ENCODE results near the gene FBXL17. TPM values are rescaled to one million over a fixed set of nuclear protein-coding genes. Genes with fewer than 3 reads are reported as not detected.
A peak's percentile ranks its signal among the peaks of the same experiment; 100 is the strongest.

Gene FBXL17
- total and polyA plus RNA-seq, 2 donors = 12.3 to 13.5 TPM

DNA sequence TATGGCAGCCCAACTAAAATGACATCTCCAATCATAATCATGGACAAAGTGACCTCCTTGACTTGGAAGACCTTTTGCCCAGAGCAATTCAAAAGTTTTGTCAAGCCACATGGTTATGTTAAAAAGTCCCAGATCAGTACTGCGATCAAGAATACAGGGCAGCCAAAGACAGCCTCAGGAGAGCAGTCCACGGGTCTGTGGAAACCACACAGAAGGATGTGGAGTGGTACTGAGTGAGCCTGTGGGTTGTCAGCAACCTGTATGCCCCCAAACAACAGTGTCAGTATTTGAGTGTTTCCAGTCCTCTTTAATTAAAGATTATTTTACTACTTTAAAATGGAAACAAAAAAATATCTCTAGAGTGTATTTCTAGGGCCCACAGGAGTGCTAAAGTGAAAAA, 365.8 kb downstream of the FBXL17 start:
- H3K4me1 ChIP-seq (ENCODE audit: control insufficient read depth in 2 of 2, insufficient read depth in 2 of 2, low read length in 2 of 2) = no peaks in the 10 kb centered on the region
- no peak for DNase-seq (ENCODE audit: low read depth in 6 of 9, low spot score in 9 of 9)
- no peaks in the 10 kb centered on the region for H3K27me3 ChIP-seq (ENCODE audit: control insufficient read depth in 2 of 2, insufficient read depth in 1 of 2, low read length in 1 of 2)
- 77% methylated on average over 2 of the region's 2 CpGs for WGBS
- H3K9me3 ChIP-seq (ENCODE audit: control insufficient read depth in 2 of 2, insufficient read depth in 1 of 2, low read length in 1 of 2) = no peaks in the 10 kb centered on the region
- no peak overlapping the region for H3K27ac ChIP-seq (ENCODE audit: low read depth in 1 of 2, low read length in 1 of 2)
- no peaks in the 10 kb centered on the region for H3K36me3 ChIP-seq (ENCODE audit: control insufficient read depth in 2 of 2, insufficient read depth in 2 of 2, low read length in 1 of 2)
- no peak overlapping the region for H3K4me3 ChIP-seq (ENCODE audit: low read length in 2 of 2)

DNA sequence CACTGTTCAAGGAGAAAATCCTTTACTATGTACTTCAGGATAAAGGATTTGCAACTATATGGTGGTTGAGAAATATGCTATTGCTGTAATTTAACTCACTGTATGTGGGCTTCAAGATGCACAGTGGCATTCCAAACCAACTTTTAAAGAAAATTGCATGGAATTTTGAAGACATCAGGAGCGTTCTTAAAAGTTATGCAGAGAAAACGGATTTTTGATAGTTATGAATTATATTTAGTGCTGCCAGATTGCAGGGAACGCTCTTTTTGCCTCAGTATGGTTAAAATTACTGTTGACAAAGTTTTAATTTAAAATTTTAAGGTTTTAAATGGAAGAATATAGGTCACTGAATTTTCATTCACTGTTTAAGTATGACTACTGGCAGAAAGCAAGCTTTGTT, 375.1 kb downstream of the FBXL17 start:
- H3K36me3 ChIP-seq (ENCODE audit: control insufficient read depth in 2 of 2, insufficient read depth in 2 of 2, low read length in 1 of 2) = no peaks in the 10 kb centered on the region
- 98% methylated on average over 3 of the region's 3 CpGs for WGBS

DNA sequence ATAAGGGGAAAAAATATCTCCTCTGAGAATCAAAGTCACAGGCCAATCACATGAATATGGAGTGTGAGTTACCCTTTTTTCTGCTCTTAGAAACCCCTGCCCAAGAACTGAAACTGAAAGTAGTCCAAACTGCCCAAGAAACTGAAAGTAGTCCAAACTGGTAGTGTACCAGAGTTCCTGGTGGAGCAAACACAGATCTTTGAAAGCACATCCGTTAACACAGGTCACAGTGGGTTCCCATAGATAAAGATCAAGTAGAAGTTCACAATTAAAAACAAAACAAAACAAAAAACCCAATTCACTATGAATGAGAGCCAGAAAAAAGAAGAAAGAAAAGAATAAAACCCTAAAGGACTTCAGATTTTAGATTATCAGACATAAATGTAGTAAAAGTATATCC, 378.7 kb downstream of the FBXL17 start:
- Histone ChIP-seq H3K9me3 (ENCODE audit: control insufficient read depth in 2 of 2, insufficient read depth in 1 of 2, low read length in 1 of 2) (no peaks in the 10 kb centered on the region), H3K4me1 (ENCODE audit: control insufficient read depth in 2 of 2, insufficient read depth in 2 of 2, low read length in 2 of 2) (no peaks in the 10 kb centered on the region), H3K4me3 (ENCODE audit: low read length in 2 of 2) (no peak overlapping the region), H3K36me3 (ENCODE audit: control insufficient read depth in 2 of 2, insufficient read depth in 2 of 2, low read length in 1 of 2) (no peaks in the 10 kb centered on the region), H3K27ac (ENCODE audit: low read depth in 1 of 2, low read length in 1 of 2) (peak overlapping the region in 1 of 2 donors; percentile 27), H3K27me3 (ENCODE audit: control insufficient read depth in 2 of 2, insufficient read depth in 1 of 2, low read length in 1 of 2) (no peaks in the 10 kb centered on the region)
- peak; percentile 30 to 87 (median 69) for DNase-seq (ENCODE audit: low read depth in 6 of 9, low spot score in 9 of 9)
- 1% methylated on average over 1 of the region's 1 CpG for WGBS

More for the DNA sequence above, 375.1 kb downstream of the FBXL17 start:
- Histone ChIP-seq H3K27ac (ENCODE audit: low read depth in 1 of 2, low read length in 1 of 2) (no peak overlapping the region), H3K4me3 (ENCODE audit: low read length in 2 of 2) (no peak overlapping the region), H3K4me1 (ENCODE audit: control insufficient read depth in 2 of 2, insufficient read depth in 2 of 2, low read length in 2 of 2) (no peaks in the 10 kb centered on the region), H3K27me3 (ENCODE audit: control insufficient read depth in 2 of 2, insufficient read depth in 1 of 2, low read length in 1 of 2) (no peaks in the 10 kb centered on the region), H3K9me3 (ENCODE audit: control insufficient read depth in 2 of 2, insufficient read depth in 1 of 2, low read length in 1 of 2) (no peaks in the 10 kb centered on the region)
- no peak for DNase-seq (ENCODE audit: low read depth in 6 of 9, low spot score in 9 of 9)

DNA sequence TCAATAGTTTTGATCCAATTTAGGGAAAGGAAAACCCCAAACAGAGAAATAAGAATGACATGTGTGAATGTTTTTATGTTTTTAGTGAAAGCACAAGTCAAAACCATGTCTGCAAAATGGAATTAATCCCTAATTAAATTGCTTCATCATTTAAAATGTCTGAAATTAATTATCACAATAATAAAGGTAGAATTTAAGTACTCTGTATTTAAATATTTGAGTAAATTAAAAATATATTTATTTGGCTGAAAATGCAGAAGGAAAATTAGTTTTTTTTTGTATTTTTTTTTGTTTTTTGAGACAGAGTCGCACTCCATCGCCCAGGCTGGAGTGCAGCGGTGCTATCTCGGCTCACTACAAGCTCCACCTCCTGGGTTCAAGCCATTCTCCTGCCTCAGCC, 380.7 kb downstream of the FBXL17 start:
- Histone ChIP-seq H3K4me1 (ENCODE audit: control insufficient read depth in 2 of 2, insufficient read depth in 2 of 2, low read length in 2 of 2) (no peaks in the 10 kb centered on the region), H3K4me3 (ENCODE audit: low read length in 2 of 2) (no peak overlapping the region), H3K36me3 (ENCODE audit: control insufficient read depth in 2 of 2, insufficient read depth in 2 of 2, low read length in 1 of 2) (no peaks in the 10 kb centered on the region), H3K27ac (ENCODE audit: low read depth in 1 of 2, low read length in 1 of 2) (no peak overlapping the region), H3K27me3 (ENCODE audit: control insufficient read depth in 2 of 2, insufficient read depth in 1 of 2, low read length in 1 of 2) (no peaks in the 10 kb centered on the region), H3K9me3 (ENCODE audit: control insufficient read depth in 2 of 2, insufficient read depth in 1 of 2, low read length in 1 of 2) (no peaks in the 10 kb centered on the region)
- 85% methylated on average over 4 of the region's 4 CpGs for WGBS
- no peak for DNase-seq (ENCODE audit: low read depth in 6 of 9, low spot score in 9 of 9)

DNA sequence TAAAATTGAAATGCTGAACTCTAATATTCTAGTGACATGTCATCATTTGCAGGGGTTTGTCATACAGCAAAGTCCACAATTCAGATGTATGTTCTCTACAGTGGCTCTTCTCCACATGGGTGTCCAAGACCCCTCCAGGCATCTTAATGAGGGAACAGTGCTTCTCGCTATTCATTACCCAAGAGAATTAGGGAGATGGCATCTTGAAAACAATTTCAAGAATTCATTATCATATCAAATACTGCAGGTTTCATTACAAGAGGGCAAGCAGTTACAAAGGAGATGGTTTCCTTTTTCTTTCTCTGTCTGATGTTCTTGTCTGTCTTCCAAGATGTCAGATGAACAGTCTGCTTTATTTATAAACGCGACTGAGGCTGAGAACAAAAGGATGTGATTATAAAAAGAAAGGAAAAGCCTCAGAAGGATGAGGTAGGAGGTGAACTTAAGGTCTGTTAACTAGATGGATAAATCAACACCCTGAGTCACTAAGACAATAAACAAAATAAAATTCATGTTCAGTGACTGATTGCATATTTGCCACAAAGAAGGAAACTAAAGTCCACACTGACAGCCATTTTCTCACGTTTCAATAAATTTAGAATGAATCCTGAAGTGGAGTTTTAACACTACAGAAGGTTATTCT, 384.4 kb downstream of the FBXL17 start:
- Histone ChIP-seq H3K4me1 (ENCODE audit: control insufficient read depth in 2 of 2, insufficient read depth in 2 of 2, low read length in 2 of 2) (no peaks in the 10 kb centered on the region), H3K27ac (ENCODE audit: low read depth in 1 of 2, low read length in 1 of 2) (no peak overlapping the region), H3K4me3 (ENCODE audit: low read length in 2 of 2) (no peak overlapping the region), H3K36me3 (ENCODE audit: control insufficient read depth in 2 of 2, insufficient read depth in 2 of 2, low read length in 1 of 2) (no peaks in the 10 kb centered on the region), H3K9me3 (ENCODE audit: control insufficient read depth in 2 of 2, insufficient read depth in 1 of 2, low read length in 1 of 2) (no peaks in the 10 kb centered on the region), H3K27me3 (ENCODE audit: control insufficient read depth in 2 of 2, insufficient read depth in 1 of 2, low read length in 1 of 2) (no peaks in the 10 kb centered on the region)
- WGBS = 92% methylated on average over 4 of the region's 4 CpGs
- no peak for DNase-seq (ENCODE audit: low read depth in 6 of 9, low spot score in 9 of 9)

DNA sequence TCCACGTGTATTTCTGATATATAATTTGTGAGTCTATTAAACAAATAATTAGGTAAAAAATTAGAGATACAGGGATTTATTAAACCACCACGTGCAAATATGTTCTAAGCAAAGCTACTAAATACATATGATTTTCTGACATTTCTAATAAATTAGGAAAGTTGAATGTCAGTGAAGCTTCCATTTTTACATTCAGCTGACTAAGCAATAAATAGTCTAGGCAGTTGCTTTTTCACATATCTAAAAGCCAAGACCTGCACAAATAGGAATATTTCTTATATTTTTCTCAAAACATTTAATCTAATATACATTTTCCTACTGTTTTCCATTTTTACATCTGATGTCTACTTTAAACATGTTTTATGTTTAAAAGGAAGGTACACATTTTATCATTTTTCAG, 388.6 kb downstream of the FBXL17 start:
- no peak overlapping the region for H3K4me3 ChIP-seq (ENCODE audit: low read length in 2 of 2)
- no peaks in the 10 kb centered on the region for H3K27me3 ChIP-seq (ENCODE audit: control insufficient read depth in 2 of 2, insufficient read depth in 1 of 2, low read length in 1 of 2)
- H3K4me1 ChIP-seq (ENCODE audit: control insufficient read depth in 2 of 2, insufficient read depth in 2 of 2, low read length in 2 of 2) = no peaks in the 10 kb centered on the region
- no peaks in the 10 kb centered on the region for H3K9me3 ChIP-seq (ENCODE audit: control insufficient read depth in 2 of 2, insufficient read depth in 1 of 2, low read length in 1 of 2)
- no peaks in the 10 kb centered on the region for H3K36me3 ChIP-seq (ENCODE audit: control insufficient read depth in 2 of 2, insufficient read depth in 2 of 2, low read length in 1 of 2)
- no peak overlapping the region for H3K27ac ChIP-seq (ENCODE audit: low read depth in 1 of 2, low read length in 1 of 2)
- WGBS = 100% methylated on average over 2 of the region's 2 CpGs
- DNase-seq (ENCODE audit: low read depth in 6 of 9, low spot score in 9 of 9) = no peak

DNA sequence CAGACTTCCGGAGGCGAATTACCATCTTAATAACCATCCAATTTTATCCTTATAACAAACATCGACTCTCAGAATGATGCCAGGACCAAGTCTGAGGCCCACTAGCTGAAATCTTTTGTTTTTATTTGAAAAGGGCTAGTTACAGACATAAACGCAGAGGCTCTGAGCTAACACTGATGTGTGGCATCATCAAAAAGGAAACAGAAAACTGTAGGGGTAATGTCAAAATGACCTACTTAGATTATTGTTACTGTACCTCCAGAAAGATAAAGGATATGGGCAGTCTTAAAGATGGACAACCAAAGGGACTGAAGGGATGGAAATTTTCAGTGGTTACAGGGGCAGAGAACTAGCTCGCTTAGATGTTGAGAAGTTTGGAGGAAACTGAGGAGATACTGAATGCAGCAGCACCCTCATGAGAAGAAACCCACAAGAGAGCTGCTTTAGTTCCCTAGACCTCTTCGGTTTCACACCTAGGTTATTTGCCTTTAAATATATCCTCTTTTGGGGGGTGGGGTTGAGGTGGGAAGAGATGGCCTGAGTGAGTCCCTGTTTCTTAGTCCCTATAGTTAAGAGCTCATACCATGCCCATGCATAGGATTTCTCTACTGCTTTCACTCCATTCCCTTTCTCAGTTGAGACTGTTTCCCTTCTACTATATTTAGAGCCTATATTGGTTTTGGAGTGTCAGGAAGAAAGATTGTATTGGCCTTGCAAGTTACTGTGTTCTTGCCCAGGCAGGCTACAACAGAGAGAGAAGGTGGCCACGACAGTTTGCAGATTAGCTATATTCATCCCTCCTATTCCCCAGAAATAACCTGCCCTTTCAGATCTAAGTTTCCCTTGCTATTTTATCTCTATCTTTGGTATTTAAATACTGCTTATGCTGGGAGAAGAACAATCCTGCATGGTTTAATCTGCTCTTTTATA, 390.8 kb downstream of the FBXL17 start:
- 91% methylated on average over 7 of the region's 7 CpGs for WGBS
- H3K4me3 ChIP-seq (ENCODE audit: low read length in 2 of 2) = no peak overlapping the region
- no peak overlapping the region for H3K27ac ChIP-seq (ENCODE audit: low read depth in 1 of 2, low read length in 1 of 2)
- no peaks in the 10 kb centered on the region for H3K27me3 ChIP-seq (ENCODE audit: control insufficient read depth in 2 of 2, insufficient read depth in 1 of 2, low read length in 1 of 2)
- no peaks in the 10 kb centered on the region for H3K36me3 ChIP-seq (ENCODE audit: control insufficient read depth in 2 of 2, insufficient read depth in 2 of 2, low read length in 1 of 2)
- H3K4me1 ChIP-seq (ENCODE audit: control insufficient read depth in 2 of 2, insufficient read depth in 2 of 2, low read length in 2 of 2) = no peaks in the 10 kb centered on the region
- DNase-seq (ENCODE audit: low read depth in 6 of 9, low spot score in 9 of 9) = no peak
- no peaks in the 10 kb centered on the region for H3K9me3 ChIP-seq (ENCODE audit: control insufficient read depth in 2 of 2, insufficient read depth in 1 of 2, low read length in 1 of 2)

DNA sequence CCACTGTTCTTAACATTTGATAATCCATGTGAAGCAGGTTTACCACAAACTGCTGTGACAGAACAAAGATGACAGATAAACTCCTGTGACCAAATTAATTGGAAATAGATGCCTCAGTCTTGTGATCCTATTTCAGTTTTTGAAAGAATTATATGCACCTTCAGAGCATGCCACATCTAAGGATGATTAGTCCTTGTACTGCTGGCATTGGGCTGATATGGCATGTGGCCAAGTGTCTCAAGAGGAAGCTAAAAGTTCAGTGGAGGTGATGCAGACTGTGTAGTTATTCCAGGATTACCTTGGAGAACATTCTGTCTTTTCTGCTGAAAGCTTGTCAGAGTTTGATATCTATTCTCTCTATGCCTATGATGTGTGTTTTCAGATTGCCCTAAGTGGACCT, 396.8 kb downstream of the FBXL17 start:
- no peaks in the 10 kb centered on the region for H3K9me3 ChIP-seq (ENCODE audit: control insufficient read depth in 2 of 2, insufficient read depth in 1 of 2, low read length in 1 of 2)
- DNase-seq (ENCODE audit: low read depth in 6 of 9, low spot score in 9 of 9) = no peak
- H3K4me3 ChIP-seq (ENCODE audit: low read length in 2 of 2) = no peak overlapping the region
- H3K27me3 ChIP-seq (ENCODE audit: control insufficient read depth in 2 of 2, insufficient read depth in 1 of 2, low read length in 1 of 2) = no peaks in the 10 kb centered on the region
- H3K27ac ChIP-seq (ENCODE audit: low read depth in 1 of 2, low read length in 1 of 2) = no peak overlapping the region
- no peaks in the 10 kb centered on the region for H3K4me1 ChIP-seq (ENCODE audit: control insufficient read depth in 2 of 2, insufficient read depth in 2 of 2, low read length in 2 of 2)
- H3K36me3 ChIP-seq (ENCODE audit: control insufficient read depth in 2 of 2, insufficient read depth in 2 of 2, low read length in 1 of 2) = no peaks in the 10 kb centered on the region

DNA sequence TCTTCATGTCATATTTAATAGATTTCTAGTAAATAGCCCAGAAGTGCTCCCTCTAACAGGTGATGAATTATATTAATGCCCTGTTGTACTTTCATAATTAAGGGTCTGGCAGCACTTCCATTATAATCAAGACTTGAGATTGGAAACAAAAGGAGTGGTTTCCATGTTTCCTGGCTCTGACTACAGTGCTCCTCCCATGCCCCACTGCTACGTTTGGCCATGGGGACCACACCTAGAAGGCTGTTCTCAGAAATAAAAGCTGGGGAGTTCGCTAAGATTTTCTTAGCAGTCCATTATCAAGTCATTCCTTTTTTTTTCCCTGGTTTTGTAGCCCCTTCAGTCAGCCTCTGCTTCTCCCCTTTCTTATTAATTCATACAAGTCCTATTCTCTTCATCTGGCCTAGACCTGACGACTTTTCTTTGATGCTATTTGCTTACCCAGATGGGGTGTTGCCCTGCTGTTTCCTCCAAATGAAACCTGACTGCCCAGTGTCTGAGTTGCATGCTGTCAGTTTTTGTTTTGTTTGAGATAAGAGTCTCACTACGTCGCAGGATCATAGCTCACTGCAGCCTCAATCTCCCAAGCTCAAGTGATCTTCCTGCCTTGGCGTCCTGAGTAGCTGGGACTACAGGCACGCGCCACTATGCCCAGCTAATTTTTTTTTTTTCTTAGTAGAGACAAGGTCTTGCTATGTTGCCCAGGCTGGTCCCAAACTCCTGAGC, 399.0 kb downstream of the FBXL17 start:
- no peaks in the 10 kb centered on the region for H3K9me3 ChIP-seq (ENCODE audit: control insufficient read depth in 2 of 2, insufficient read depth in 1 of 2, low read length in 1 of 2)
- H3K4me3 ChIP-seq (ENCODE audit: low read length in 2 of 2) = no peak overlapping the region
- H3K27ac ChIP-seq (ENCODE audit: low read depth in 1 of 2, low read length in 1 of 2) = no peak overlapping the region
- H3K4me1 ChIP-seq (ENCODE audit: control insufficient read depth in 2 of 2, insufficient read depth in 2 of 2, low read length in 2 of 2) = peaks cover 2% of the 10 kb centered on the region in 2 donors
- 98% methylated on average over 8 of the region's 8 CpGs for WGBS
- no peak for DNase-seq (ENCODE audit: low read depth in 6 of 9, low spot score in 9 of 9)
- H3K27me3 ChIP-seq (ENCODE audit: control insufficient read depth in 2 of 2, insufficient read depth in 1 of 2, low read length in 1 of 2) = no peaks in the 10 kb centered on the region
- H3K36me3 ChIP-seq (ENCODE audit: control insufficient read depth in 2 of 2, insufficient read depth in 2 of 2, low read length in 1 of 2) = no peaks in the 10 kb centered on the region
